Brain microvascular endothelial cell (primary cell): Measurements from ENCODE around the gene ACOX3.

ENCODE experiments used
- DNase-seq: peaks from one replicate; pipeline ENCODE4 v3.0.0-alpha.2; 2020
- H3K27ac ChIP-seq: fragments of 250-450 bp; sonication (Bioruptor Pico); 2 replicates; pipeline ENCODE4 v1.5.1; 2020; ENCODE audit warnings: mild to moderate bottlenecking, moderate library complexity
- H3K27me3 ChIP-seq: fragments of 250-450 bp; sonication (Bioruptor Pico); replicated peaks from 2 replicates; pipeline ENCODE4 v1.5.1; 2020; ENCODE audit warnings: mild to moderate bottlenecking
- H3K36me3 ChIP-seq: fragments of 250-450 bp; sonication (Bioruptor Pico); replicated peaks from 2 replicates; pipeline ENCODE4 v1.5.1; 2020; ENCODE audit warnings: mild to moderate bottlenecking
- H3K4me3 ChIP-seq: 2 replicates; pipeline ENCODE4 v1.5.1; 2011; ENCODE audit warnings: low read depth, mild to moderate bottlenecking, control low read depth, low read length, moderate library complexity
- CTCF ChIP-seq: IDR thresholded peaks from 2 replicates; pipeline ENCODE4 v1.5.1; 2011; ENCODE audit warnings: low read depth, mild to moderate bottlenecking, moderate library complexity, low read length, control low read depth, inconsistent platforms; ENCODE audit errors: missing control alignments
- in situ Hi-C: cut with HindIII; loops from 2 replicates; pipeline ENCODE4 v1.10.0; 2017; ENCODE audit warnings: low sequenced_read_pairs, low pct_ligation_motif_present

ACOX3 gene

GRCh38 chr4:8401665-8402064 is 38.9 kb downstream of the ACOX3 start:
- TF ChIP-seq CTCF = no peak
- no peak for DNase-seq
- H3K27me3 ChIP-seq = no peaks in the 10 kb centered on the region
- H3K4me3 ChIP-seq = no peak overlapping the region
- H3K36me3 ChIP-seq = peaks cover 2% of the 10 kb centered on the region
- in situ Hi-C loops = loop anchor here (25.0 kb wide), 1 partner anchor 139 kb away; the partner anchor contains the start of gene HTRA3
- H3K27ac ChIP-seq = no peak overlapping the region

GRCh38 chr4:8400632-8401325 is 39.7 kb downstream of the ACOX3 start:
- Histone ChIP-seq H3K27ac (no peak overlapping the region), H3K4me3 (no peak overlapping the region), H3K27me3 (no peaks in the 10 kb centered on the region), H3K36me3 (peaks cover 2% of the 10 kb centered on the region)
- TF ChIP-seq CTCF = no peak
- in situ Hi-C loops = loop anchor here (25.0 kb wide), 1 partner anchor 138 kb away; the partner anchor contains the start of gene HTRA3
- no peak for DNase-seq

GRCh38 chr4:8399298-8399697 is 41.2 kb downstream of the ACOX3 start:
- H3K27ac ChIP-seq = no peak overlapping the region
- TF ChIP-seq CTCF = no peak
- no peaks in the 10 kb centered on the region for H3K27me3 ChIP-seq
- no peak overlapping the region for H3K4me3 ChIP-seq
- in situ Hi-C loops = no loop called here
- DNase-seq = no peak
- H3K36me3 ChIP-seq = no peaks in the 10 kb centered on the region

GRCh38 chr4:8398347-8398746 is 42.2 kb downstream of the ACOX3 start:
- in situ Hi-C loops = no loop called here

GRCh38 chr4:8396762-8397406 is 43.6 kb downstream of the ACOX3 start:
- no peak for DNase-seq
- in situ Hi-C loops = no loop called here
- Histone ChIP-seq H3K27me3 (no peaks in the 10 kb centered on the region), H3K4me3 (no peak overlapping the region), H3K27ac (no peak overlapping the region), H3K36me3 (no peaks in the 10 kb centered on the region)
- TF ChIP-seq CTCF = no peak

More at GRCh38 chr4:8398347-8398746, 42.2 kb downstream of the ACOX3 start:
- H3K27me3 ChIP-seq = no peaks in the 10 kb centered on the region
- H3K4me3 ChIP-seq = no peak overlapping the region
- no peak for DNase-seq
- no peak overlapping the region for H3K27ac ChIP-seq
- TF ChIP-seq CTCF = no peak
- no peaks in the 10 kb centered on the region for H3K36me3 ChIP-seq
